Panc1 (cell line): Measurements from ENCODE around the gene B4GALT1. TPM values are rescaled to one million over a fixed set of nuclear protein-coding genes. Genes with fewer than 3 reads are reported as not detected.

Experiments
- ATAC-seq: fragments of 200-7000 bp; cut with Tn5 transposase; 2 replicates; pipeline ENCODE4 v1.9.1; 2020; ENCODE audit warnings: mild to moderate bottlenecking, moderate library complexity
- BruUV-seq: library from RNA; stranded (reverse); fragments of 400-500 nt; replicated peaks from 2 replicates; lab custom pipeline; 2021; lab: Mats Ljungman, UMichigan
- CTCF ChIA-PET: fragments of 300-600 bp; sonication (Branson Sonifier 250); formaldehyde crosslinking; loops from one replicate; lab custom pipeline; 2022; ENCODE audit warnings: antibody characterized with exemption; lab: Charles Lee
- POLR2A ChIA-PET: fragments of 300-600 bp; sonication (Branson Sonifier 250); formaldehyde crosslinking; loops from one replicate; lab custom pipeline; 2022; ENCODE audit warnings: antibody characterized with exemption; lab: Charles Lee
- DNase-seq: peaks from one replicate; pipeline ENCODE4 v3.0.0-alpha.2; 2010; ENCODE audit warnings: low read depth, low spot score
- H3K27ac ChIP-seq: 2 replicates; pipeline ENCODE4 v1.5.1; 2011; ENCODE audit warnings: mild to moderate bottlenecking, low read length, inconsistent platforms
- H3K27me3 ChIP-seq: fragments of 200-500 bp; sonication (Bioruptor generic); 2 replicates; pipeline ENCODE4 v1.6.0; 2014; ENCODE audit warnings: low read length, inconsistent platforms; ENCODE audit not compliant: control insufficient read depth, insufficient read depth
- H3K36me3 ChIP-seq: fragments of 200-500 bp; sonication (Bioruptor generic); 2 replicates; pipeline ENCODE4 v1.5.1; 2014; ENCODE audit warnings: inconsistent platforms, mild to moderate bottlenecking, low read length, moderate library complexity; ENCODE audit not compliant: control insufficient read depth, insufficient read depth
- H3K4me1 ChIP-seq: 2 replicates; pipeline ENCODE4 v1.5.1; 2011; ENCODE audit warnings: inconsistent platforms, mild to moderate bottlenecking, low read length, moderate library complexity; ENCODE audit not compliant: control insufficient read depth, insufficient read depth
- H3K4me3 ChIP-seq, 2 experiments: 2 replicates each; pipeline ENCODE4 v1.5.1; 2011 to 2012; ENCODE audit warnings: low read depth in 2 of 2, low read length in 2 of 2, mild to moderate bottlenecking in 2 of 2, inconsistent platforms in 1 of 2, moderate library complexity in 1 of 2
- H3K9me3 ChIP-seq: fragments of 200-500 bp; sonication (Bioruptor generic); 2 replicates; pipeline ENCODE4 v1.5.1; 2014; ENCODE audit warnings: low read depth, mild to moderate bottlenecking, inconsistent platforms, low read length, moderate library complexity; ENCODE audit not compliant: control insufficient read depth, insufficient read depth
- CTCF ChIP-seq: fragments of 450-650 bp; IDR thresholded peaks from 2 replicates; pipeline ENCODE4 v1.5.1; 2017; ENCODE audit warnings: mild to moderate bottlenecking
- POLR2AphosphoS5 ChIP-seq: IDR thresholded peaks from 2 replicates; pipeline ENCODE4 v1.6.1; 2012; ENCODE audit warnings: mild to moderate bottlenecking, low read depth, low read length, moderate library complexity
- REST ChIP-seq, 2 experiments: IDR thresholded peaks; 2 replicates each; pipeline ENCODE4 v1.6.1; 2011 to 2012; ENCODE audit warnings: low read depth in 2 of 2, control low read depth in 1 of 2, low read length in 1 of 2, mild to moderate bottlenecking in 1 of 2, moderate library complexity in 1 of 2; ENCODE audit not compliant: insufficient read depth in 1 of 2
- SIN3A ChIP-seq: IDR thresholded peaks from 2 replicates; pipeline ENCODE4 v1.6.1; 2012; ENCODE audit warnings: low read depth, mild to moderate bottlenecking, low read length, moderate library complexity, borderline replicate concordance; ENCODE audit not compliant: insufficient read depth
- TCF7L2 ChIP-seq: IDR thresholded peaks from 2 replicates; pipeline ENCODE4 v1.6.1; 2011; ENCODE audit warnings: mild to moderate bottlenecking, low read depth, low read length, inconsistent platforms
- in situ Hi-C: cut with HindIII; loops from 2 replicates; pipeline ENCODE4 v1.10.0; 2016; ENCODE audit warnings: low sequenced_read_pairs, low pct_unique_long_range_greater_than_20kb
- intact Hi-C: fragments of 100-400 bp; cut with micrococcal nuclease; formaldehyde crosslinking; loops from one replicate; pipeline ENCODE4 v1.10.0; 2022; ENCODE audit not compliant: unreplicated experiment
- total RNA-seq: library from RNA; stranded (reverse); gene quantifications from one replicate; pipeline ENCODE4 v1.2.1, GENCODE V29; 2021; ENCODE audit not compliant: unreplicated experiment

B4GALT1 gene
- total RNA-seq, 1 experiment from 2014 or later, result 57.4 TPM

- TF ChIP-seq SIN3A, result no peak
- BruUV-seq, result no TSS peak
- in situ Hi-C loops (no loop called here), intact Hi-C loops (no loop called here)
- Histone ChIP-seq H3K4me3 (peak overlapping the region in 1 of 2 experiments; percentile 31; a peak in 2 of 4 replicates), H3K4me1 (peaks cover 34% of the 10 kb centered on the region), H3K36me3 (no peaks in the 10 kb centered on the region), H3K27me3 (no peaks in the 10 kb centered on the region), H3K9me3 (no peaks in the 10 kb centered on the region), H3K27ac (peak overlapping the region; percentile 76)
- peak; percentile 91 for ATAC-seq
- no peak for DNase-seq
- POLR2A ChIA-PET, result no interaction called here
- CTCF ChIA-PET, result interaction anchor here (0.5 to 1.1 kb wide), 5 partner anchors 20 to 710 kb away, joined by 3 to 8 read pairs (median 4); no protein-coding TSS in a partner anchor
Measured at GRCh38 chr9:33151007-33151557, 16.1 kb downstream of the B4GALT1 start.

- TF ChIP-seq TCF7L2, result no peak
- TF ChIP-seq CTCF, result no peak
- TF ChIP-seq REST (IDR thresholded peaks at IDR 0.05; ENCODE audit: insufficient read depth in 1 of 2, low read depth in 2 of 2, low read length in 1 of 2), result no peak
- no peak for TF ChIP-seq POLR2AphosphoS5
- no peak for TF ChIP-seq SIN3A
- BruUV-seq, result no TSS peak
- intact Hi-C loops (no loop called here), in situ Hi-C loops (no loop called here)
- Histone ChIP-seq H3K36me3 (no peaks in the 10 kb centered on the region), H3K9me3 (no peaks in the 10 kb centered on the region), H3K4me1 (peaks cover 27% of the 10 kb centered on the region), H3K27ac (no peak overlapping the region), H3K4me3 (no peak overlapping the region), H3K27me3 (no peaks in the 10 kb centered on the region)
- no peak for DNase-seq
- CTCF ChIA-PET, result no interaction called here
- POLR2A ChIA-PET, result interaction anchor here (0.7 kb wide), 1 partner anchor 13 kb away, joined by 5 read pairs; no protein-coding TSS in a partner anchor
- no peak for ATAC-seq
Measured at GRCh38 chr9:33148367-33149014, 18.6 kb downstream of the B4GALT1 start.
